IMR-90 (cell line): ENCODE measurements around the gene HDAC8. TPM values are rescaled to one million over a fixed set of nuclear protein-coding genes. Genes with fewer than 3 reads are reported as not detected.

Experiments used
- ATAC-seq: fragments of 200-7000 bp; cut with Tn5 transposase; 2 replicates; pipeline ENCODE4 v1.9.1; 2020; ENCODE audit warnings: low read depth, mild to moderate bottlenecking, moderate library complexity
- BruUV-seq: library from RNA; stranded (reverse); fragments of 400-500 nt; replicated peaks from 2 replicates; lab custom pipeline; 2021; lab: Mats Ljungman, UMichigan
- CTCF ChIA-PET: fragments of 300-600 bp; formaldehyde crosslinking; extraction: SDS; loops from one replicate; lab custom pipeline; 2021; ENCODE audit warnings: antibody characterized with exemption; lab: Yijun Ruan, JAX
- POLR2A ChIA-PET: fragments of 300-600 bp; sonication (Branson Sonifier 250); formaldehyde crosslinking; loops from one replicate; lab custom pipeline; 2022; ENCODE audit warnings: antibody characterized with exemption; ENCODE audit not compliant: unreplicated experiment; lab: Charles Lee
- DNase-seq: peaks from one replicate; pipeline ENCODE4 v3.0.0; 2013
- H2AFZ ChIP-seq: replicated peaks from 2 replicates; pipeline ENCODE3; 2013; ENCODE audit warnings: low read length, mild to moderate bottlenecking; ENCODE audit not compliant: poor library complexity
- H2AK5ac ChIP-seq: 2 replicates; pipeline ENCODE4 v1.6.1; 2013; ENCODE audit warnings: low read depth, low read length, inconsistent platforms
- H2AK9ac ChIP-seq: replicated peaks from 2 replicates; pipeline ENCODE3; 2013; ENCODE audit warnings: mild to moderate bottlenecking, low read depth, low read length, moderate library complexity; ENCODE audit not compliant: poor library complexity
- H2BK120ac ChIP-seq: 2 replicates; pipeline ENCODE4 v1.6.1; 2013; ENCODE audit warnings: low read depth, low read length, inconsistent platforms
- H2BK15ac ChIP-seq: 3 replicates; pipeline ENCODE4 v1.6.1; 2013; ENCODE audit warnings: low read depth, low read length, inconsistent platforms
- H2BK20ac ChIP-seq: 2 replicates; pipeline ENCODE4 v1.6.1; 2013; ENCODE audit warnings: low read depth, mild to moderate bottlenecking, inconsistent platforms, low read length, moderate library complexity
- H2BK5ac ChIP-seq: 2 replicates; pipeline ENCODE4 v1.6.1; 2013; ENCODE audit warnings: mild to moderate bottlenecking, low read depth, low read length, inconsistent platforms; ENCODE audit not compliant: poor library complexity, severe bottlenecking
- H3K14ac ChIP-seq: replicated peaks from 2 replicates; pipeline ENCODE4 v1.6.1; 2013; ENCODE audit warnings: low read depth, low read length, inconsistent platforms
- H3K18ac ChIP-seq: 2 replicates; pipeline ENCODE4 v1.6.1; 2013; ENCODE audit warnings: low read depth, low read length, control low read depth
- H3K23ac ChIP-seq: 2 replicates; pipeline ENCODE4 v1.6.1; 2013; ENCODE audit warnings: low read depth, low read length, inconsistent platforms
- H3K27ac ChIP-seq: 2 replicates; pipeline ENCODE4 v1.5.1; 2013; ENCODE audit warnings: mild to moderate bottlenecking, control low read depth, low read length; ENCODE audit not compliant: insufficient read depth
- H3K27me3 ChIP-seq: 2 replicates; pipeline ENCODE4 v1.6.1; 2013; ENCODE audit warnings: low read length; ENCODE audit not compliant: control insufficient read depth, insufficient read depth
- H3K36me3 ChIP-seq: 2 replicates; pipeline ENCODE4 v1.6.1; 2013; ENCODE audit warnings: low read length, mixed read lengths; ENCODE audit not compliant: control insufficient read depth, insufficient read depth
- H3K4ac ChIP-seq: 2 replicates; pipeline ENCODE4 v1.6.1; 2013; ENCODE audit warnings: low read depth, low read length, inconsistent platforms
- H3K4me1 ChIP-seq: 2 replicates; pipeline ENCODE4 v1.6.1; 2013; ENCODE audit warnings: low read length, mixed read lengths; ENCODE audit not compliant: control insufficient read depth, insufficient read depth
- H3K4me2 ChIP-seq: 2 replicates; pipeline ENCODE4 v1.6.1; 2013; ENCODE audit warnings: low read depth, mild to moderate bottlenecking, control low read depth, low read length, moderate library complexity
- H3K4me3 ChIP-seq: 2 replicates; pipeline ENCODE4 v1.5.1; 2013; ENCODE audit warnings: low read depth, mild to moderate bottlenecking, control low read depth, low read length, moderate library complexity; ENCODE audit not compliant: insufficient read depth
- H3K56ac ChIP-seq: 2 replicates; pipeline ENCODE4 v1.6.1; 2013; ENCODE audit warnings: low read length, inconsistent platforms; ENCODE audit not compliant: insufficient read depth; ENCODE audit errors: extremely low read depth
- H3K79me1 ChIP-seq, 2 experiments: 2 replicates each; pipeline ENCODE4 v1.6.1; 2013; ENCODE audit warnings: low read length in 2 of 2, inconsistent platforms in 1 of 2, low read depth in 1 of 2
- H3K9ac ChIP-seq: 2 replicates; pipeline ENCODE4 v1.6.1; 2013; ENCODE audit warnings: low read depth, low read length, control low read depth
- H3K9me1 ChIP-seq: 2 replicates; pipeline ENCODE4 v1.6.1; 2013; ENCODE audit warnings: low read length, inconsistent platforms; ENCODE audit not compliant: insufficient read depth
- H3K9me3 ChIP-seq: 2 replicates; pipeline ENCODE4 v1.6.1; 2013; ENCODE audit warnings: low read length; ENCODE audit not compliant: control insufficient read depth, insufficient read depth
- H4K20me1 ChIP-seq: 2 replicates; pipeline ENCODE4 v1.6.1; 2013; ENCODE audit warnings: low read length, inconsistent platforms; ENCODE audit not compliant: insufficient read depth
- H4K5ac ChIP-seq: 2 replicates; pipeline ENCODE4 v1.6.1; 2013; ENCODE audit warnings: mild to moderate bottlenecking, low read depth, low read length, control low read depth
- H4K8ac ChIP-seq, 2 experiments: 2 replicates each; pipeline ENCODE4 v1.6.1; 2013; ENCODE audit warnings: low read depth in 2 of 2, low read length in 2 of 2, control low read depth in 1 of 2, inconsistent platforms in 1 of 2
- H4K91ac ChIP-seq: 2 replicates; pipeline ENCODE4 v1.6.1; 2013; ENCODE audit warnings: low read depth, low read length, inconsistent platforms; ENCODE audit not compliant: insufficient read depth
- CEBPB ChIP-seq: IDR thresholded peaks from 2 replicates; pipeline ENCODE4 v1.6.1; 2012; ENCODE audit warnings: low read depth, low read length, improper control_type of control experiment
- NFE2L2 ChIP-seq: fragments of 150-350 bp; IDR thresholded peaks from 2 replicates; pipeline ENCODE4 v1.6.1; 2016; ENCODE audit warnings: low read depth, mild to moderate bottlenecking, low read length
- POLR2A ChIP-seq: IDR thresholded peaks from 2 replicates; pipeline ENCODE4 v1.6.1; 2012; ENCODE audit warnings: mild to moderate bottlenecking, low read depth, low read length
- RFX5 ChIP-seq: IDR thresholded peaks from 2 replicates; pipeline ENCODE4 v1.8.0; 2012; ENCODE audit warnings: low read depth, mild to moderate bottlenecking, low read length, moderate library complexity
- WGBS, 2 experiments: methylation state at CpG; one replicate each; pipeline versions ENCODE4 v1.1.5 to v1.1.7; 2013; ENCODE audit warnings: missing lambda C conversion rate in 2 of 2; ENCODE audit not compliant: insufficient read length in 1 of 2; ENCODE audit errors: extremely low coverage in 2 of 2; 5-methylcytosine and 5-hydroxymethylcytosine counted together
- dilution Hi-C: fragments of 300-500 bp; cut with HindIII; formaldehyde crosslinking; loops from one replicate; pipeline ENCODE4 v1.14.3; 2018; ENCODE audit warnings: low sequenced_read_pairs; ENCODE audit not compliant: unreplicated experiment
- in situ Hi-C: fragments of 300-500 bp; cut with MboI; formaldehyde crosslinking; loops from 3 replicates; pipeline ENCODE4 v1.14.3; 2019; ENCODE audit warnings: low sequenced_read_pairs, inconsistent platforms, mixed read lengths
- intact Hi-C: fragments of 100-400 bp; cut with micrococcal nuclease; formaldehyde crosslinking; loops from 2 replicates; pipeline ENCODE4 v1.10.0; 2022
- polyA plus RNA-seq, 3 experiments: library from polyadenylated mRNA; depleted of rRNA; stranded (reverse); fragments of >200 nt; gene quantifications; 2 replicates each; pipeline ENCODE4 v1.2.3, GENCODE V29; 2012; ENCODE audit warnings: low replicate concordance in 1 of 3
- total RNA-seq: library from RNA; depleted of rRNA; stranded (reverse); fragments of >200 nt; gene quantifications from 2 replicates; pipeline ENCODE4 v1.2.3, GENCODE V29; 2012
- TF ChIP-seq, protein P1 (sequence below): fragments of 150-350 bp; IDR thresholded peaks from 2 replicates; pipeline ENCODE4 v1.6.1; 2016; ENCODE audit warnings: low read depth, mild to moderate bottlenecking, low read length, moderate library complexity, borderline replicate concordance
- TF ChIP-seq, protein P2 (sequence below): conservative IDR thresholded peaks from 2 replicates; pipeline ENCODE4 v1.5.1; 2012; ENCODE audit warnings: mild to moderate bottlenecking, low read depth, low read length, improper control_type of control experiment
- TF ChIP-seq, protein P3 (sequence below): fragments of 150-350 bp; IDR thresholded peaks from 2 replicates; pipeline ENCODE4 v1.6.1; 2017; ENCODE audit warnings: mild to moderate bottlenecking, antibody characterized with exemption, low read length, low read depth

HDAC8 gene
- total and polyA plus RNA-seq, 2 of the 4 experiments (the other 2 are of a cell fraction): 16.1 to 28.5 TPM

DNA sequence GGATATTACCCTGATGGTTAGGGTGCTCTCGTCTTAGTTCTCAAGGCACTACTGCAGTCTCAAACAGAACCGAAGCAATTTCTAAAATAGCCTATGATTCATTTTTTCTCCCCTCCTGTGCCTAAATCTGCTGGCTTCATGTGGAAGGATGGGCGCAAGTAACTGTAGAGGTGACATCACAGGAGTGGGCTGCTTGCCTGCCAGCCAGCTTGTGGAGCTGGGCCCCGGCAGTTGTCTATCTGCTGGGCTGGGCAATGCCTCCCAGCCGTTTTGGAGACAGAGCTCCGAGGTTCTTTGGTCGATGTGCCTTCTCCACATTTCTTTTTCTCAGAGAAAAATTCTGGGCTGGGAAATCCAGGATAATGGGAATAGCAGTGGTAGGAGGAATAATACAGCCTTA lies 232.6 kb downstream of the HDAC8 start:
- Histone ChIP-seq H3K4me3 (no peak overlapping the region), H3K27me3 (peaks cover 17% of the 10 kb centered on the region), H4K5ac (no peak overlapping the region), H3K9ac (no peak overlapping the region), H3K4ac (no peak overlapping the region), H3K56ac (no peak overlapping the region), H3K14ac (no peak overlapping the region), H2BK15ac (no peak overlapping the region), H3K27ac (no peak overlapping the region), H4K20me1 (0 out of 2 replicates have a peak, but pooled peaks cover 5% of the 10 kb centered on the region), H2BK20ac (no peak overlapping the region), H3K4me1 (no peaks in the 10 kb centered on the region), H3K23ac (no peak overlapping the region), H2AK9ac (no peak overlapping the region), H2BK120ac (no peak overlapping the region), H2BK5ac (no peak overlapping the region), H3K9me1 (no peaks in the 10 kb centered on the region), H3K9me3 (no peaks in the 10 kb centered on the region), H3K36me3 (no peaks in the 10 kb centered on the region), H2AFZ (no peak overlapping the region), H3K18ac (no peak overlapping the region), H2AK5ac (no peak overlapping the region), H4K8ac (no peak overlapping the region), H3K79me1 (no peaks in the 10 kb centered on the region), H3K4me2 (no peak overlapping the region), H4K91ac (no peak overlapping the region)
- DNase-seq: no peak
- POLR2A ChIA-PET: no interaction called here
- in situ Hi-C loops: no loop called here
- no CpG with 5 or more reads among the region's 7 CpGs for WGBS, 2 experiments
- dilution Hi-C loops: no loop called here
- intact Hi-C loops: no loop called here
- ATAC-seq: no peak
- CTCF ChIA-PET: no interaction called here
- no TSS peak for BruUV-seq
- no peak for TF ChIP-seq CEBPB
- TF ChIP-seq, protein P1, sequence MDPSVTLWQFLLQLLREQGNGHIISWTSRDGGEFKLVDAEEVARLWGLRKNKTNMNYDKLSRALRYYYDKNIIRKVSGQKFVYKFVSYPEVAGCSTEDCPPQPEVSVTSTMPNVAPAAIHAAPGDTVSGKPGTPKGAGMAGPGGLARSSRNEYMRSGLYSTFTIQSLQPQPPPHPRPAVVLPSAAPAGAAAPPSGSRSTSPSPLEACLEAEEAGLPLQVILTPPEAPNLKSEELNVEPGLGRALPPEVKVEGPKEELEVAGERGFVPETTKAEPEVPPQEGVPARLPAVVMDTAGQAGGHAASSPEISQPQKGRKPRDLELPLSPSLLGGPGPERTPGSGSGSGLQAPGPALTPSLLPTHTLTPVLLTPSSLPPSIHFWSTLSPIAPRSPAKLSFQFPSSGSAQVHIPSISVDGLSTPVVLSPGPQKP: no peak
- TF ChIP-seq NFE2L2: no peak
- no peak for TF ChIP-seq RFX5
- TF ChIP-seq, protein P2, sequence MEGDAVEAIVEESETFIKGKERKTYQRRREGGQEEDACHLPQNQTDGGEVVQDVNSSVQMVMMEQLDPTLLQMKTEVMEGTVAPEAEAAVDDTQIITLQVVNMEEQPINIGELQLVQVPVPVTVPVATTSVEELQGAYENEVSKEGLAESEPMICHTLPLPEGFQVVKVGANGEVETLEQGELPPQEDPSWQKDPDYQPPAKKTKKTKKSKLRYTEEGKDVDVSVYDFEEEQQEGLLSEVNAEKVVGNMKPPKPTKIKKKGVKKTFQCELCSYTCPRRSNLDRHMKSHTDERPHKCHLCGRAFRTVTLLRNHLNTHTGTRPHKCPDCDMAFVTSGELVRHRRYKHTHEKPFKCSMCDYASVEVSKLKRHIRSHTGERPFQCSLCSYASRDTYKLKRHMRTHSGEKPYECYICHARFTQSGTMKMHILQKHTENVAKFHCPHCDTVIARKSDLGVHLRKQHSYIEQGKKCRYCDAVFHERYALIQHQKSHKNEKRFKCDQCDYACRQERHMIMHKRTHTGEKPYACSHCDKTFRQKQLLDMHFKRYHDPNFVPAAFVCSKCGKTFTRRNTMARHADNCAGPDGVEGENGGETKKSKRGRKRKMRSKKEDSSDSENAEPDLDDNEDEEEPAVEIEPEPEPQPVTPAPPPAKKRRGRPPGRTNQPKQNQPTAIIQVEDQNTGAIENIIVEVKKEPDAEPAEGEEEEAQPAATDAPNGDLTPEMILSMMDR: no peak
- TF ChIP-seq, protein P3, sequence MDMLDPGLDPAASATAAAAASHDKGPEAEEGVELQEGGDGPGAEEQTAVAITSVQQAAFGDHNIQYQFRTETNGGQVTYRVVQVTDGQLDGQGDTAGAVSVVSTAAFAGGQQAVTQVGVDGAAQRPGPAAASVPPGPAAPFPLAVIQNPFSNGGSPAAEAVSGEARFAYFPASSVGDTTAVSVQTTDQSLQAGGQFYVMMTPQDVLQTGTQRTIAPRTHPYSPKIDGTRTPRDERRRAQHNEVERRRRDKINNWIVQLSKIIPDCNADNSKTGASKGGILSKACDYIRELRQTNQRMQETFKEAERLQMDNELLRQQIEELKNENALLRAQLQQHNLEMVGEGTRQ: no peak
- TF ChIP-seq POLR2A: no peak
